Stomach (tissue), 9 donors: Measurements from ENCODE around the gene GRM4. TPM values are rescaled to one million over a fixed set of nuclear protein-coding genes. Genes with fewer than 3 reads are reported as not detected.

Source experiments
- DNase-seq, 2 donors: peaks; one replicate each; pipeline versions ENCODE4 v3.0.0 to v3.0.0-alpha.2; 2013 to 2019
- H3K27ac ChIP-seq, 5 donors: fragments of 200-600 bp in 4 of 5; sonication (generic) in 4 of 5; one replicate each; pipeline ENCODE4 v1.5.1; 2013 to 2019; ENCODE audit warnings: mild to moderate bottlenecking in 1 of 5, moderate library complexity in 1 of 5
- H3K27me3 ChIP-seq, 3 donors: fragments of 200-600 bp; sonication (generic); one replicate each; pipeline ENCODE4 v1.5.1; 2017 to 2019; ENCODE audit warnings: mixed run types in 1 of 3
- H3K36me3 ChIP-seq, 4 donors: fragments of 200-600 bp; sonication (generic); 1 replicate in 3 of 4; 2 replicates in 1 of 4; pipeline ENCODE4 v1.5.1; 2016 to 2019
- H3K4me1 ChIP-seq, 4 donors: fragments of 200-600 bp; sonication (generic); one replicate each; pipeline ENCODE4 v1.5.1; 2016 to 2019
- H3K4me3 ChIP-seq, 4 donors: fragments of 200-600 bp; sonication (generic) in 3 of 4; one replicate each; pipeline ENCODE4 v1.5.1; 2016 to 2019; ENCODE audit warnings: mild to moderate bottlenecking in 1 of 4
- H3K9me3 ChIP-seq, 4 donors: fragments of 200-600 bp; sonication (generic); one replicate each; pipeline ENCODE4 v1.5.1; 2016 to 2019
- EP300 ChIP-seq: sonication (generic); formaldehyde crosslinking; IDR thresholded peaks from one replicate; pipeline ENCODE4 v1.6.1; 2017; ENCODE audit warnings: antibody characterized with exemption
- POLR2A ChIP-seq, 4 donors: fragments of 450-650 bp; IDR thresholded peaks; one replicate each; pipeline ENCODE4 v1.6.1; 2016; ENCODE audit warnings: antibody characterized with exemption in 4 of 4, control low read depth in 2 of 4, mild to moderate bottlenecking in 1 of 4, moderate library complexity in 1 of 4
- POLR2AphosphoS5 ChIP-seq, 3 donors: sonication (generic); formaldehyde crosslinking; IDR thresholded peaks; one replicate each; pipeline ENCODE4 v1.6.1; 2016; ENCODE audit warnings: antibody characterized with exemption in 3 of 3
- WGBS, 5 donors: extraction: QIAGEN DNeasy Blood & Tissue Kit in 3 of 5; methylation state at CpG; one replicate each; pipeline versions ENCODE4 v1.1.5 to v1.1.7; 2013 to 2018; 5-methylcytosine and 5-hydroxymethylcytosine counted together
- intact Hi-C: fragments of 100-400 bp; cut with DNase I; formaldehyde crosslinking; loops from one replicate; pipeline ENCODE4 v1.15.1; 2023; ENCODE audit warnings: low total_unique reads
- polyA plus RNA-seq, 3 donors: library from polyadenylated mRNA; stranded (reverse); fragments of 200-250 nt; gene quantifications; one replicate each; pipeline ENCODE4 v1.2.3, GENCODE V29; 2013
- total RNA-seq, 5 donors: library from RNA; depleted of rRNA; stranded (reverse); fragments of >200 nt; gene quantifications; one replicate each; pipeline versions ENCODE4 v1.1.0 to v1.2.3, GENCODE V29; 2014 to 2016
- TF ChIP-seq, protein P1 (sequence below), 7 experiments: fragments of 450-650 bp in 4 of 7; fragments of 200-600 bp in 3 of 7; sonication (generic) in 3 of 7; IDR thresholded peaks; one replicate each; pipeline ENCODE4 v1.5.1; 2016 to 2019; ENCODE audit warnings: antibody characterized with exemption in 7 of 7, control low read depth in 2 of 7, mild to moderate bottlenecking in 1 of 7
- donor health status: healthy with polysubstance abuse.
- donor health status: Bipolar disorder and iron deficiency.
- donor health status: healthy.

Gene GRM4
- total and polyA plus RNA-seq, 8 donors: 0.55 TPM; not detected in 7

GRCh38 chr6:34037151-34037550 is 108.7 kb downstream of the GRM4 start:
- WGBS, 5 donors: 52 to 76% (median 63%) methylated on average over 3 of the region's 3 CpGs
- no peak overlapping the region for H3K4me3 ChIP-seq
- DNase-seq: no peak
- H3K27me3 ChIP-seq: peaks cover 0 to 45% (median 0%) of the 10 kb centered on the region in 3 donors
- no peak overlapping the region for H3K27ac ChIP-seq
- no peak for TF ChIP-seq POLR2A (IDR thresholded peaks at IDR 0.05)
- TF ChIP-seq, protein P1, sequence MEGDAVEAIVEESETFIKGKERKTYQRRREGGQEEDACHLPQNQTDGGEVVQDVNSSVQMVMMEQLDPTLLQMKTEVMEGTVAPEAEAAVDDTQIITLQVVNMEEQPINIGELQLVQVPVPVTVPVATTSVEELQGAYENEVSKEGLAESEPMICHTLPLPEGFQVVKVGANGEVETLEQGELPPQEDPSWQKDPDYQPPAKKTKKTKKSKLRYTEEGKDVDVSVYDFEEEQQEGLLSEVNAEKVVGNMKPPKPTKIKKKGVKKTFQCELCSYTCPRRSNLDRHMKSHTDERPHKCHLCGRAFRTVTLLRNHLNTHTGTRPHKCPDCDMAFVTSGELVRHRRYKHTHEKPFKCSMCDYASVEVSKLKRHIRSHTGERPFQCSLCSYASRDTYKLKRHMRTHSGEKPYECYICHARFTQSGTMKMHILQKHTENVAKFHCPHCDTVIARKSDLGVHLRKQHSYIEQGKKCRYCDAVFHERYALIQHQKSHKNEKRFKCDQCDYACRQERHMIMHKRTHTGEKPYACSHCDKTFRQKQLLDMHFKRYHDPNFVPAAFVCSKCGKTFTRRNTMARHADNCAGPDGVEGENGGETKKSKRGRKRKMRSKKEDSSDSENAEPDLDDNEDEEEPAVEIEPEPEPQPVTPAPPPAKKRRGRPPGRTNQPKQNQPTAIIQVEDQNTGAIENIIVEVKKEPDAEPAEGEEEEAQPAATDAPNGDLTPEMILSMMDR (IDR thresholded peaks at IDR 0.05): no peak
- no peak for TF ChIP-seq POLR2AphosphoS5 (IDR thresholded peaks at IDR 0.05)
- no peak for TF ChIP-seq EP300
- H3K36me3 ChIP-seq: no peaks in the 10 kb centered on the region
- no peaks in the 10 kb centered on the region for H3K9me3 ChIP-seq
- no peaks in the 10 kb centered on the region for H3K4me1 ChIP-seq
- intact Hi-C loops: no loop called here

- Histone ChIP-seq H3K27me3 (peaks cover 0 to 43% (median 0%) of the 10 kb centered on the region in 3 donors), H3K36me3 (no peaks in the 10 kb centered on the region), H3K4me1 (no peaks in the 10 kb centered on the region), H3K27ac (no peak overlapping the region), H3K9me3 (no peaks in the 10 kb centered on the region), H3K4me3 (no peak overlapping the region)
- intact Hi-C loops: no loop called here
- WGBS, 5 donors: 90 to 95% (median 94%) methylated on average over 13 to 20 of the region's 20 CpGs
- TF ChIP-seq POLR2AphosphoS5 (IDR thresholded peaks at IDR 0.05) (no peak), POLR2A (IDR thresholded peaks at IDR 0.05) (no peak), EP300 (no peak)
- TF ChIP-seq, protein P1 (IDR thresholded peaks at IDR 0.05): no peak
- no peak for DNase-seq
Observed at GRCh38 chr6:34036357-34037069, 109.4 kb downstream of the GRM4 start.

DNA sequence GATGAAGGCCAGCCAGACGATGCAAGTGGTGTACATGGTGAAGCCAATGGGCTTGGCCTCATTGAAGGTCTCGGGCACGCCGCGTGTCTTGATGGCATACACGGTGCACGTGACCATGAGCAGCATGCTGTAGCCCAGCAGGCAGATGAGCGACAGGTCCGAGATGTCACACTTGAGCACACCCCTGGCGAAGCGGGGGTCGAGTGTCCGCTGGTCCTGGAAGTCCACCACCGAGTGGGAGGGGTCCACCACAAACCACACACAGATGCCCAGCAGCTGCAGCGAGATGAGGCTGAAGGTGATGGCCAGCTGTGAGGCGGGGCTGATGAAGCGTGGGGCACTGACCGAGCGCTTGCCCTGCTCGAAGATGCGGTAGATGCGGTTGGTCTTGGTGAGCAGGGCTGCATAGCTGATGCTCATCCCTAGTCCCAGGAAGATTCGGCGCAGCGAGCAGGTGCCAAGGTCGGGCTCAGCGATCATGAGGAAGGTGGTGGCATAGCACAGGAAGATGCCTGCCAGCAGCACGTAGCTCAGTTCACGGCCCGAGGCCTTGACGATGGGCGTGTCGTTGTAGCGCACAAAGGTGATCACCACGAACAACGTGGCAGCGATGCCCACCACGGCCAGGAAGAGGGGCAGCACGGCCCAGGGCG is 110.1 kb downstream of the GRM4 start:
- intact Hi-C loops: no loop called here
- Histone ChIP-seq H3K4me1 (no peaks in the 10 kb centered on the region), H3K4me3 (no peak overlapping the region), H3K9me3 (no peaks in the 10 kb centered on the region), H3K27me3 (peaks cover 0 to 49% (median 0%) of the 10 kb centered on the region in 3 donors), H3K36me3 (no peaks in the 10 kb centered on the region), H3K27ac (no peak overlapping the region)
- WGBS, 5 donors: 85 to 93% (median 90%) methylated on average over 37 to 40 of the region's 40 CpGs
- DNase-seq: no peak
- TF ChIP-seq POLR2A (IDR thresholded peaks at IDR 0.05): no peak
- no peak for TF ChIP-seq EP300
- TF ChIP-seq, protein P1 (IDR thresholded peaks at IDR 0.05): no peak
- TF ChIP-seq POLR2AphosphoS5 (IDR thresholded peaks at IDR 0.05): no peak

DNA sequence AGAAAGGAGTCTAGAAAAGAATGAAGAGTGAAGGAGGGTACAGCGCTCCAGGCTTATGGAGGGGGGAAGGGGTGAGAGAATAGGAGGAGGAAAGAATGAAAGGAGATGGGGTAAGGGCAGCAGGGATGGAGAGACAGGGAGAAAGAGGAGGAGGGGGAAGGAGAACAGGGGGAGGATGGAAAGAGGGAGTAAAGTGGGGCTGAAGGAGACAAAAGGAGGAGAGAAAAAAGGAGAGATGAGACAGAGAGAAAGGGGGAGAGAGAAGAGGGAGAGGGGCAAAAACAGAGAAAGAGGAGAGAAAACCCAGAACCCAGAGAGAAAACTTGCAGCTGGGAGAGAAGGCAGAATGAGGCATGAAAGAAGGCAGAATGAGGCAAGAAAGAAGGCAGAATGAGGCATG is 110.7 kb downstream of the GRM4 start:
- 78 to 95% (median 82%) methylated on average over 1 of the region's 1 CpG for WGBS, 5 donors
- Histone ChIP-seq H3K9me3 (no peaks in the 10 kb centered on the region), H3K27ac (no peak overlapping the region), H3K4me1 (no peaks in the 10 kb centered on the region), H3K27me3 (peaks cover 0 to 44% (median 0%) of the 10 kb centered on the region in 3 donors), H3K4me3 (no peak overlapping the region), H3K36me3 (no peaks in the 10 kb centered on the region)
- TF ChIP-seq POLR2A (IDR thresholded peaks at IDR 0.05) (no peak), EP300 (no peak), POLR2AphosphoS5 (IDR thresholded peaks at IDR 0.05) (no peak)
- TF ChIP-seq, protein P1 (IDR thresholded peaks at IDR 0.05): no peak
- DNase-seq: no peak
- intact Hi-C loops: no loop called here
